ENCODE results near the gene MYPN. TPM values are rescaled to one million over a fixed set of nuclear protein-coding genes. Genes with fewer than 3 reads are reported as not detected.

The MYPN gene
- total RNA-seq, 1 experiment from 2014 or later = 6.0 TPM

GRCh38 chr10:68082872-68083271, 26.4 kb upstream of the MYPN start:
- no peaks in the 10 kb centered on the region for H3K36me3 ChIP-seq (ENCODE audit: low read depth, low read length)
- no peaks in the 10 kb centered on the region for H3K9me2 ChIP-seq (replicated peaks; ENCODE audit: low read length)
- ChIA-PET POLR2A (ENCODE audit: unreplicated experiment) (no interaction called here), CTCF (interaction anchor here (0.6 to 2.4 kb wide), 10 partner anchors 24 to 1933 kb away, joined by 3 to 35 read pairs (median 5); no protein-coding TSS in a partner anchor)
- H3F3A ChIP-seq (ENCODE audit: low read length, unreplicated experiment) = peaks cover 8% of the 10 kb centered on the region
- H3K27me3 ChIP-seq (ENCODE audit: low read length) = no peaks in the 10 kb centered on the region
- H3K9me3 ChIP-seq (ENCODE audit: low read length) = no peaks in the 10 kb centered on the region
- intact Hi-C loops (cut with micrococcal nuclease) = loop anchor here (1.0 to 2.0 kb wide), 4 partner anchors 73 to 228 kb away; no protein-coding TSS in a partner anchor
- peak overlapping the region; percentile 39 for H3K9ac ChIP-seq (ENCODE audit: low read length)
- TF ChIP-seq CTCF (conservative IDR thresholded peaks at IDR 0.05; ENCODE audit: low read depth, low read length) (peak; percentile 98), EZH2 (IDR thresholded peaks at IDR 0.05; ENCODE audit: low read length, unreplicated experiment) (no peak), EZH2phosphoT487 (IDR thresholded peaks at IDR 0.05; ENCODE audit: borderline replicate concordance, low read length) (no peak)
- H3K27ac ChIP-seq (ENCODE audit: low read length) = peak overlapping the region; percentile 57
- no peaks in the 10 kb centered on the region for H4K20me1 ChIP-seq (ENCODE audit: low read length)
- H2AFZ ChIP-seq (ENCODE audit: low read length) = peak overlapping the region; percentile 32
- peak; percentile 89 for DNase-seq
- no peak overlapping the region for H3K4me3 ChIP-seq (ENCODE audit: low read length)
- no TSS peak for BruUV-seq (replicated peaks)
- peaks cover 63% of the 10 kb centered on the region for H3K4me1 ChIP-seq (ENCODE audit: insufficient read depth, low read length)
- ATAC-seq = peak; percentile 14; the same call in 1 of the 2 replicates
- peak overlapping the region; percentile 27 for H3K4me2 ChIP-seq (ENCODE audit: low read length)
- H3K79me2 ChIP-seq (ENCODE audit: low read length) = peaks cover 8% of the 10 kb centered on the region

- no TSS peak for BruUV-seq (replicated peaks)
- Histone ChIP-seq H3K36me3 (ENCODE audit: low read depth, low read length) (no peaks in the 10 kb centered on the region), H3K27ac (ENCODE audit: low read length) (peak overlapping the region; percentile 57), H3K9ac (ENCODE audit: low read length) (peak overlapping the region; percentile 39), H4K20me1 (ENCODE audit: low read length) (no peaks in the 10 kb centered on the region), H3K4me1 (ENCODE audit: insufficient read depth, low read length) (peaks cover 74% of the 10 kb centered on the region), H3F3A (ENCODE audit: low read length, unreplicated experiment) (peaks cover 8% of the 10 kb centered on the region), H2AFZ (ENCODE audit: low read length) (peak overlapping the region; percentile 32), H3K79me2 (ENCODE audit: low read length) (peaks cover 19% of the 10 kb centered on the region), H3K27me3 (ENCODE audit: low read length) (no peaks in the 10 kb centered on the region), H3K4me3 (ENCODE audit: low read length) (no peak overlapping the region), H3K9me3 (ENCODE audit: low read length) (no peaks in the 10 kb centered on the region), H3K9me2 (replicated peaks; ENCODE audit: low read length) (no peaks in the 10 kb centered on the region), H3K4me2 (ENCODE audit: low read length) (peak overlapping the region; percentile 27; the same call in 1 of the 2 replicates)
- DNase-seq (no peak), ATAC-seq (no peak)
- CTCF ChIA-PET = interaction anchor here (0.6 to 2.4 kb wide), 3 partner anchors 53 to 296 kb away, joined by 3 to 9 read pairs (median 3); no protein-coding TSS in a partner anchor
- POLR2A ChIA-PET (ENCODE audit: unreplicated experiment) = interaction anchor here (0.6 kb wide), 1 partner anchor 13 kb away, joined by 3 read pairs; no protein-coding TSS in a partner anchor
- intact Hi-C loops (cut with micrococcal nuclease) = loop anchor here (1.0 to 2.0 kb wide), 4 partner anchors 72 to 229 kb away; no protein-coding TSS in a partner anchor
- TF ChIP-seq EZH2phosphoT487 (IDR thresholded peaks at IDR 0.05; ENCODE audit: borderline replicate concordance, low read length) (no peak), EZH2 (IDR thresholded peaks at IDR 0.05; ENCODE audit: low read length, unreplicated experiment) (no peak), CTCF (conservative IDR thresholded peaks at IDR 0.05; ENCODE audit: low read depth, low read length) (no peak)
Observed at GRCh38 chr10:68083953-68084352, 25.3 kb upstream of the MYPN start.

GRCh38 chr10:68084469-68084868, 24.8 kb upstream of the MYPN start:
- CTCF ChIA-PET = interaction anchor here (0.6 to 2.4 kb wide), 5 partner anchors 10 to 464 kb away, joined by 3 to 9 read pairs (median 3); no protein-coding TSS in a partner anchor
- peaks cover 8% of the 10 kb centered on the region for H3F3A ChIP-seq (ENCODE audit: low read length, unreplicated experiment)
- H3K4me2 ChIP-seq (ENCODE audit: low read length) = 0 out of 2 replicates have a peak overlapping the region, but pooled peaks have one; percentile 27
- H2AFZ ChIP-seq (ENCODE audit: low read length) = peak overlapping the region; percentile 32
- no TSS peak for BruUV-seq (replicated peaks)
- H3K9me2 ChIP-seq (replicated peaks; ENCODE audit: low read length) = no peaks in the 10 kb centered on the region
- peaks cover 78% of the 10 kb centered on the region for H3K4me1 ChIP-seq (ENCODE audit: insufficient read depth, low read length)
- no peaks in the 10 kb centered on the region for H3K27me3 ChIP-seq (ENCODE audit: low read length)
- no peak overlapping the region for H3K4me3 ChIP-seq (ENCODE audit: low read length)
- peak overlapping the region; percentile 57 for H3K27ac ChIP-seq (ENCODE audit: low read length)
- no peak for ATAC-seq
- H4K20me1 ChIP-seq (ENCODE audit: low read length) = no peaks in the 10 kb centered on the region
- intact Hi-C loops (cut with micrococcal nuclease) = no loop called here
- no peaks in the 10 kb centered on the region for H3K9me3 ChIP-seq (ENCODE audit: low read length)
- H3K9ac ChIP-seq (ENCODE audit: low read length) = peak overlapping the region; percentile 39
- POLR2A ChIA-PET (ENCODE audit: unreplicated experiment) = interaction anchor here (0.6 to 0.7 kb wide), 2 partner anchors 13 to 491 kb away, joined by 3 to 6 read pairs; no protein-coding TSS in a partner anchor
- no peak for DNase-seq
- no peaks in the 10 kb centered on the region for H3K36me3 ChIP-seq (ENCODE audit: low read depth, low read length)
- no peak for TF ChIP-seq CTCF (conservative IDR thresholded peaks at IDR 0.05; ENCODE audit: low read depth, low read length)
- TF ChIP-seq EZH2phosphoT487 (IDR thresholded peaks at IDR 0.05; ENCODE audit: borderline replicate concordance, low read length) = no peak
- TF ChIP-seq EZH2 (IDR thresholded peaks at IDR 0.05; ENCODE audit: low read length, unreplicated experiment) = no peak
- peaks cover 24% of the 10 kb centered on the region for H3K79me2 ChIP-seq (ENCODE audit: low read length)

All from PC-3 (cell line).